IMR-90 (cell line): ENCODE data around the gene ATXN1. TPM values are rescaled to one million over a fixed set of nuclear protein-coding genes. Genes with fewer than 3 reads are reported as not detected.

Experiments
- ATAC-seq: fragments of 200-7000 bp; cut with Tn5 transposase; 2 replicates; pipeline ENCODE4 v1.9.1; 2020; ENCODE audit warnings: low read depth, mild to moderate bottlenecking, moderate library complexity
- BruUV-seq: library from RNA; stranded (reverse); fragments of 400-500 nt; replicated peaks from 2 replicates; lab custom pipeline; 2021; lab: Mats Ljungman, UMichigan
- CTCF ChIA-PET: fragments of 300-600 bp; formaldehyde crosslinking; extraction: SDS; loops from one replicate; lab custom pipeline; 2021; ENCODE audit warnings: antibody characterized with exemption; lab: Yijun Ruan, JAX
- POLR2A ChIA-PET: fragments of 300-600 bp; sonication (Branson Sonifier 250); formaldehyde crosslinking; loops from one replicate; lab custom pipeline; 2022; ENCODE audit warnings: antibody characterized with exemption; ENCODE audit not compliant: unreplicated experiment; lab: Charles Lee
- DNase-seq: peaks from one replicate; pipeline ENCODE4 v3.0.0; 2013
- H2AFZ ChIP-seq: replicated peaks from 2 replicates; pipeline ENCODE3; 2013; ENCODE audit warnings: low read length, mild to moderate bottlenecking; ENCODE audit not compliant: poor library complexity
- H2AK5ac ChIP-seq: 2 replicates; pipeline ENCODE4 v1.6.1; 2013; ENCODE audit warnings: low read depth, low read length, inconsistent platforms
- H2AK9ac ChIP-seq: replicated peaks from 2 replicates; pipeline ENCODE3; 2013; ENCODE audit warnings: mild to moderate bottlenecking, low read depth, low read length, moderate library complexity; ENCODE audit not compliant: poor library complexity
- H2BK120ac ChIP-seq: 2 replicates; pipeline ENCODE4 v1.6.1; 2013; ENCODE audit warnings: low read depth, low read length, inconsistent platforms
- H2BK15ac ChIP-seq: 3 replicates; pipeline ENCODE4 v1.6.1; 2013; ENCODE audit warnings: low read depth, low read length, inconsistent platforms
- H2BK20ac ChIP-seq: 2 replicates; pipeline ENCODE4 v1.6.1; 2013; ENCODE audit warnings: low read depth, mild to moderate bottlenecking, inconsistent platforms, low read length, moderate library complexity
- H2BK5ac ChIP-seq: 2 replicates; pipeline ENCODE4 v1.6.1; 2013; ENCODE audit warnings: mild to moderate bottlenecking, low read depth, low read length, inconsistent platforms; ENCODE audit not compliant: poor library complexity, severe bottlenecking
- H3K14ac ChIP-seq: replicated peaks from 2 replicates; pipeline ENCODE4 v1.6.1; 2013; ENCODE audit warnings: low read depth, low read length, inconsistent platforms
- H3K18ac ChIP-seq: 2 replicates; pipeline ENCODE4 v1.6.1; 2013; ENCODE audit warnings: low read depth, low read length, control low read depth
- H3K23ac ChIP-seq: 2 replicates; pipeline ENCODE4 v1.6.1; 2013; ENCODE audit warnings: low read depth, low read length, inconsistent platforms
- H3K27ac ChIP-seq: 2 replicates; pipeline ENCODE4 v1.5.1; 2013; ENCODE audit warnings: mild to moderate bottlenecking, control low read depth, low read length; ENCODE audit not compliant: insufficient read depth
- H3K27me3 ChIP-seq: 2 replicates; pipeline ENCODE4 v1.6.1; 2013; ENCODE audit warnings: low read length; ENCODE audit not compliant: control insufficient read depth, insufficient read depth
- H3K36me3 ChIP-seq: 2 replicates; pipeline ENCODE4 v1.6.1; 2013; ENCODE audit warnings: low read length, mixed read lengths; ENCODE audit not compliant: control insufficient read depth, insufficient read depth
- H3K4ac ChIP-seq: 2 replicates; pipeline ENCODE4 v1.6.1; 2013; ENCODE audit warnings: low read depth, low read length, inconsistent platforms
- H3K4me1 ChIP-seq: 2 replicates; pipeline ENCODE4 v1.6.1; 2013; ENCODE audit warnings: low read length, mixed read lengths; ENCODE audit not compliant: control insufficient read depth, insufficient read depth
- H3K4me2 ChIP-seq: 2 replicates; pipeline ENCODE4 v1.6.1; 2013; ENCODE audit warnings: low read depth, mild to moderate bottlenecking, control low read depth, low read length, moderate library complexity
- H3K4me3 ChIP-seq: 2 replicates; pipeline ENCODE4 v1.5.1; 2013; ENCODE audit warnings: low read depth, mild to moderate bottlenecking, control low read depth, low read length, moderate library complexity; ENCODE audit not compliant: insufficient read depth
- H3K56ac ChIP-seq: 2 replicates; pipeline ENCODE4 v1.6.1; 2013; ENCODE audit warnings: low read length, inconsistent platforms; ENCODE audit not compliant: insufficient read depth; ENCODE audit errors: extremely low read depth
- H3K79me1 ChIP-seq, 2 experiments: 2 replicates each; pipeline ENCODE4 v1.6.1; 2013; ENCODE audit warnings: low read length in 2 of 2, inconsistent platforms in 1 of 2, low read depth in 1 of 2
- H3K9ac ChIP-seq: 2 replicates; pipeline ENCODE4 v1.6.1; 2013; ENCODE audit warnings: low read depth, low read length, control low read depth
- H3K9me1 ChIP-seq: 2 replicates; pipeline ENCODE4 v1.6.1; 2013; ENCODE audit warnings: low read length, inconsistent platforms; ENCODE audit not compliant: insufficient read depth
- H3K9me3 ChIP-seq: 2 replicates; pipeline ENCODE4 v1.6.1; 2013; ENCODE audit warnings: low read length; ENCODE audit not compliant: control insufficient read depth, insufficient read depth
- H4K20me1 ChIP-seq: 2 replicates; pipeline ENCODE4 v1.6.1; 2013; ENCODE audit warnings: low read length, inconsistent platforms; ENCODE audit not compliant: insufficient read depth
- H4K5ac ChIP-seq: 2 replicates; pipeline ENCODE4 v1.6.1; 2013; ENCODE audit warnings: mild to moderate bottlenecking, low read depth, low read length, control low read depth
- H4K8ac ChIP-seq, 2 experiments: 2 replicates each; pipeline ENCODE4 v1.6.1; 2013; ENCODE audit warnings: low read depth in 2 of 2, low read length in 2 of 2, control low read depth in 1 of 2, inconsistent platforms in 1 of 2
- H4K91ac ChIP-seq: 2 replicates; pipeline ENCODE4 v1.6.1; 2013; ENCODE audit warnings: low read depth, low read length, inconsistent platforms; ENCODE audit not compliant: insufficient read depth
- ELK1 ChIP-seq: fragments of 150-350 bp; IDR thresholded peaks from 2 replicates; pipeline ENCODE4 v1.6.1; 2016; ENCODE audit warnings: low read depth, mild to moderate bottlenecking, low read length, moderate library complexity, borderline replicate concordance
- MAFK ChIP-seq: IDR thresholded peaks from 2 replicates; pipeline ENCODE4 v1.6.1; 2012; ENCODE audit warnings: low read depth, low read length, improper control_type of control experiment
- MAZ ChIP-seq: IDR thresholded peaks from 2 replicates; pipeline ENCODE4 v1.6.1; 2012; ENCODE audit warnings: low read depth, mild to moderate bottlenecking, low read length, improper control_type of control experiment, moderate library complexity, borderline replicate concordance
- POLR2A ChIP-seq: IDR thresholded peaks from 2 replicates; pipeline ENCODE4 v1.6.1; 2012; ENCODE audit warnings: mild to moderate bottlenecking, low read depth, low read length
- RAD21 ChIP-seq: IDR thresholded peaks from 2 replicates; pipeline ENCODE4 v1.6.1; 2012; ENCODE audit warnings: low read length, improper control_type of control experiment
- RCOR1 ChIP-seq: IDR thresholded peaks from 2 replicates; pipeline ENCODE4 v1.6.1; 2012; ENCODE audit warnings: mild to moderate bottlenecking, low read length, improper control_type of control experiment; ENCODE audit not compliant: insufficient replicate concordance
- RFX5 ChIP-seq: IDR thresholded peaks from 2 replicates; pipeline ENCODE4 v1.8.0; 2012; ENCODE audit warnings: low read depth, mild to moderate bottlenecking, low read length, moderate library complexity
- SMC3 ChIP-seq: fragments of 150-350 bp; IDR thresholded peaks from 2 replicates; pipeline ENCODE4 v1.6.1; 2016; ENCODE audit warnings: low read depth, mild to moderate bottlenecking, antibody characterized with exemption, low read length, moderate library complexity
- USF2 ChIP-seq: fragments of 150-350 bp; IDR thresholded peaks from 2 replicates; pipeline ENCODE4 v1.6.1; 2017; ENCODE audit warnings: mild to moderate bottlenecking, antibody characterized with exemption, low read length, low read depth
- WGBS, 2 experiments: methylation state at CpG; one replicate each; pipeline versions ENCODE4 v1.1.5 to v1.1.7; 2013; ENCODE audit warnings: missing lambda C conversion rate in 2 of 2; ENCODE audit not compliant: insufficient read length in 1 of 2; ENCODE audit errors: extremely low coverage in 2 of 2; 5-methylcytosine and 5-hydroxymethylcytosine counted together
- dilution Hi-C: fragments of 300-500 bp; cut with HindIII; formaldehyde crosslinking; loops from one replicate; pipeline ENCODE4 v1.14.3; 2018; ENCODE audit warnings: low sequenced_read_pairs; ENCODE audit not compliant: unreplicated experiment
- in situ Hi-C: fragments of 300-500 bp; cut with MboI; formaldehyde crosslinking; loops from 3 replicates; pipeline ENCODE4 v1.14.3; 2019; ENCODE audit warnings: low sequenced_read_pairs, inconsistent platforms, mixed read lengths
- intact Hi-C: fragments of 100-400 bp; cut with micrococcal nuclease; formaldehyde crosslinking; loops from 2 replicates; pipeline ENCODE4 v1.10.0; 2022
- polyA plus RNA-seq, 3 experiments: library from polyadenylated mRNA; depleted of rRNA; stranded (reverse); fragments of >200 nt; gene quantifications; 2 replicates each; pipeline ENCODE4 v1.2.3, GENCODE V29; 2012; ENCODE audit warnings: low replicate concordance in 1 of 3
- total RNA-seq: library from RNA; depleted of rRNA; stranded (reverse); fragments of >200 nt; gene quantifications from 2 replicates; pipeline ENCODE4 v1.2.3, GENCODE V29; 2012

ATXN1 gene
- total and polyA plus RNA-seq, 2 of the 4 experiments (the other 2 are of a cell fraction): 7.3 to 11.1 TPM

- no peak overlapping the region for H2BK5ac ChIP-seq
- peaks cover 0 to 8% of the 10 kb centered on the region in 2 experiments; a peak in 2 of 4 replicates for H3K79me1 ChIP-seq
- H3K27ac ChIP-seq: no peak overlapping the region
- intact Hi-C loops (no loop called here), dilution Hi-C loops (no loop called here), in situ Hi-C loops (no loop called here)
- no peak overlapping the region for H2BK20ac ChIP-seq
- H3K4ac ChIP-seq: no peak overlapping the region
- H4K8ac ChIP-seq: no peak overlapping the region
- peaks cover 3% of the 10 kb centered on the region for H3K36me3 ChIP-seq
- H2BK120ac ChIP-seq: no peak overlapping the region
- no peaks in the 10 kb centered on the region for H3K9me3 ChIP-seq
- no CpG with 5 or more reads among the region's 5 CpGs for WGBS, 2 experiments
- no peak overlapping the region for H2AFZ ChIP-seq
- H3K56ac ChIP-seq: no peak overlapping the region
- H4K91ac ChIP-seq: no peak overlapping the region
- H3K18ac ChIP-seq: no peak overlapping the region
- H3K27me3 ChIP-seq: no peaks in the 10 kb centered on the region
- no peaks in the 10 kb centered on the region for H3K9me1 ChIP-seq
- no peaks in the 10 kb centered on the region for H3K4me1 ChIP-seq
- no peak overlapping the region for H2BK15ac ChIP-seq
- POLR2A ChIA-PET: no interaction called here
- BruUV-seq: no TSS peak
- H4K5ac ChIP-seq: no peak overlapping the region
- H3K4me3 ChIP-seq: no peak overlapping the region
- H3K9ac ChIP-seq: no peak overlapping the region
- DNase-seq (no peak), ATAC-seq (no peak)
- H2AK5ac ChIP-seq: no peak overlapping the region
- no peak overlapping the region for H3K14ac ChIP-seq
- no peak overlapping the region for H2AK9ac ChIP-seq
- H3K4me2 ChIP-seq: no peak overlapping the region
- no peak overlapping the region for H3K23ac ChIP-seq
- CTCF ChIA-PET: interaction anchor here (0.7 kb wide), 1 partner anchor 490 kb away, joined by 3 read pairs; no protein-coding TSS in a partner anchor
- no peaks in the 10 kb centered on the region for H4K20me1 ChIP-seq
- no peak for TF ChIP-seq MAZ
- no peak for TF ChIP-seq RCOR1
- no peak for TF ChIP-seq POLR2A
- TF ChIP-seq RAD21: no peak
- TF ChIP-seq SMC3: no peak
- no peak for TF ChIP-seq USF2
- no peak for TF ChIP-seq MAFK
- no peak for TF ChIP-seq ELK1
- TF ChIP-seq RFX5: no peak
These were observed 380.9 kb downstream of the ATXN1 start for GRCh38 chr6:16380220-16380809.
